MM.1S (cell line): ENCODE data around the gene SLFN12L.

ENCODE experiments used
- EZH2 ChIP-seq: fragments of 300-600 bp; sonication (generic); optimal IDR thresholded peaks from 2 replicates; pipeline ENCODE3; 2017; ENCODE audit warnings: low read depth, mild to moderate bottlenecking, antibody characterized with exemption, low read length, mixed read lengths
- EZH2phosphoT487 ChIP-seq: fragments of 300-600 bp; sonication (generic); IDR thresholded peaks from 2 replicates; pipeline ENCODE4 v1.6.1; 2018; ENCODE audit warnings: antibody characterized with exemption, low read length
- TF ChIP-seq, protein P1 (sequence below): fragments of 300-600 bp; sonication (generic); IDR thresholded peaks from 2 replicates; pipeline ENCODE4 v1.5.1; 2016; ENCODE audit warnings: antibody characterized with exemption, low read length, mixed read lengths

DNA sequence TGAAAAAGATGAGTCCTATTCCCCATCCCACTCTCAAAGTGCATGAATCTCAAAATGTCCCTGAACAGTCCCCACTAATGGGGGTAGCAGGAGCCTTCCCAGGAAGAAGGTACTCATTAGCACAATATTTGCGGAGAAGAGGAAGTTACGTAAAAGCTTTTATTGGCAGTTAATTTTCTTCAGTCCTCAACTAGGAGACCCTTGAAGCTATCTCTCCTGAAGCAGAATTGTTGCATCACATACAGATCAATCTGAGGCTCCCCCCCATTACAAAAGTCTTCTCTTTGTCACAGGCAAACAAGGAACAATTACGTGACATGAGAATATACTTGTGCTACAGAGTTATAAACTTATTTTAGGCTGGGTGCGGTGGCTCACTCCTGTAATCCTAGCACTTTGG lies 14.2 kb downstream of the SLFN12L start:
- TF ChIP-seq, protein P1, sequence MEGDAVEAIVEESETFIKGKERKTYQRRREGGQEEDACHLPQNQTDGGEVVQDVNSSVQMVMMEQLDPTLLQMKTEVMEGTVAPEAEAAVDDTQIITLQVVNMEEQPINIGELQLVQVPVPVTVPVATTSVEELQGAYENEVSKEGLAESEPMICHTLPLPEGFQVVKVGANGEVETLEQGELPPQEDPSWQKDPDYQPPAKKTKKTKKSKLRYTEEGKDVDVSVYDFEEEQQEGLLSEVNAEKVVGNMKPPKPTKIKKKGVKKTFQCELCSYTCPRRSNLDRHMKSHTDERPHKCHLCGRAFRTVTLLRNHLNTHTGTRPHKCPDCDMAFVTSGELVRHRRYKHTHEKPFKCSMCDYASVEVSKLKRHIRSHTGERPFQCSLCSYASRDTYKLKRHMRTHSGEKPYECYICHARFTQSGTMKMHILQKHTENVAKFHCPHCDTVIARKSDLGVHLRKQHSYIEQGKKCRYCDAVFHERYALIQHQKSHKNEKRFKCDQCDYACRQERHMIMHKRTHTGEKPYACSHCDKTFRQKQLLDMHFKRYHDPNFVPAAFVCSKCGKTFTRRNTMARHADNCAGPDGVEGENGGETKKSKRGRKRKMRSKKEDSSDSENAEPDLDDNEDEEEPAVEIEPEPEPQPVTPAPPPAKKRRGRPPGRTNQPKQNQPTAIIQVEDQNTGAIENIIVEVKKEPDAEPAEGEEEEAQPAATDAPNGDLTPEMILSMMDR: no peak
- TF ChIP-seq EZH2phosphoT487: no peak
- no peak for TF ChIP-seq EZH2
